Measurements from ENCODE around the gene C1QTNF7. TPM values are rescaled to one million over a fixed set of nuclear protein-coding genes. Genes with fewer than 3 reads are reported as not detected.

Gene C1QTNF7
- total RNA-seq, 1 donor from 2014 or later: 4.1 TPM

- no peaks in the 10 kb centered on the region for H3K27me3 Mint-ChIP-seq (ENCODE audit: low read depth)
- H3K4me3 Mint-ChIP-seq: no peak overlapping the region
- peaks cover 9% of the 10 kb centered on the region for H3K36me3 Mint-ChIP-seq
- peak overlapping the region; percentile 87 for H3K27ac Mint-ChIP-seq
- no peak for TF ChIP-seq CTCF (IDR thresholded peaks at IDR 0.05; ENCODE audit: unreplicated experiment)
- DNase-seq (ENCODE audit: low spot score in 2 of 2, unreplicated experiment in 2 of 2): no peak
- peaks cover 18% of the 10 kb centered on the region for H3K4me1 Mint-ChIP-seq
- peaks cover 16% of the 10 kb centered on the region for H3K9me3 Mint-ChIP-seq
Measured at GRCh38 chr4:15444879-15445547, 17.2 kb downstream of the C1QTNF7 start.

- no peak for DNase-seq (ENCODE audit: low spot score in 2 of 2, unreplicated experiment in 2 of 2)
- peaks cover 8% of the 10 kb centered on the region for H3K9me3 Mint-ChIP-seq
- peaks cover 22% of the 10 kb centered on the region for H3K4me1 Mint-ChIP-seq
- TF ChIP-seq CTCF (IDR thresholded peaks at IDR 0.05; ENCODE audit: unreplicated experiment): no peak
- no peaks in the 10 kb centered on the region for H3K27me3 Mint-ChIP-seq (ENCODE audit: low read depth)
- H3K4me3 Mint-ChIP-seq: no peak overlapping the region
- peaks cover 3% of the 10 kb centered on the region for H3K36me3 Mint-ChIP-seq
- H3K27ac Mint-ChIP-seq: peak overlapping the region; percentile 50
Measured at GRCh38 chr4:15451181-15451865, 23.5 kb downstream of the C1QTNF7 start.

- TF ChIP-seq CTCF (IDR thresholded peaks at IDR 0.05; ENCODE audit: unreplicated experiment): no peak
- no peak for DNase-seq (ENCODE audit: low spot score in 2 of 2, unreplicated experiment in 2 of 2)
Measured at GRCh38 chr4:15451866-15452765, 24.3 kb downstream of the C1QTNF7 start.

GRCh38 chr4:15455290-15455689 lies 27.5 kb downstream of the C1QTNF7 start:
- H3K4me3 Mint-ChIP-seq: no peak overlapping the region
- H3K4me1 Mint-ChIP-seq: peaks cover 35% of the 10 kb centered on the region
- TF ChIP-seq CTCF (IDR thresholded peaks at IDR 0.05; ENCODE audit: unreplicated experiment): no peak
- no peak for DNase-seq (ENCODE audit: low spot score in 2 of 2, unreplicated experiment in 2 of 2)
- H3K9me3 Mint-ChIP-seq: no peaks in the 10 kb centered on the region
- H3K27me3 Mint-ChIP-seq (ENCODE audit: low read depth): peaks cover 3% of the 10 kb centered on the region
- no peaks in the 10 kb centered on the region for H3K36me3 Mint-ChIP-seq
- H3K27ac Mint-ChIP-seq: no peak overlapping the region

More at GRCh38 chr4:15451866-15452765, 24.3 kb downstream of the C1QTNF7 start:
- peaks cover 28% of the 10 kb centered on the region for H3K4me1 Mint-ChIP-seq
- peaks cover under 1% of the 10 kb centered on the region for H3K36me3 Mint-ChIP-seq
- peaks cover under 1% of the 10 kb centered on the region for H3K9me3 Mint-ChIP-seq
- no peak overlapping the region for H3K4me3 Mint-ChIP-seq
- no peaks in the 10 kb centered on the region for H3K27me3 Mint-ChIP-seq (ENCODE audit: low read depth)
- peak overlapping the region; percentile 50 for H3K27ac Mint-ChIP-seq

- DNase-seq (ENCODE audit: low spot score in 2 of 2, unreplicated experiment in 2 of 2): no peak
- Mint-ChIP-seq H3K9me3 (no peaks in the 10 kb centered on the region), H3K27ac (peak overlapping the region; percentile 8), H3K36me3 (no peaks in the 10 kb centered on the region), H3K27me3 (ENCODE audit: low read depth) (peaks cover 3% of the 10 kb centered on the region), H3K4me3 (no peak overlapping the region), H3K4me1 (peaks cover 13% of the 10 kb centered on the region)
- TF ChIP-seq CTCF (IDR thresholded peaks at IDR 0.05; ENCODE audit: unreplicated experiment): peak; percentile 82
Measured at GRCh38 chr4:15457406-15458201, 29.8 kb downstream of the C1QTNF7 start.

Data from mesothelial cell of epicardium (in vitro differentiated cells).